22Rv1 (cell line): Measurements from ENCODE around the gene ZNF212.

Experiments used
- H3K27ac ChIP-seq: fragments of 450-650 bp; 2 replicates; pipeline ENCODE4 v1.5.1; 2017
- ZFX ChIP-seq: fragments of 450-650 bp; IDR thresholded peaks from 2 replicates; pipeline ENCODE4 v1.6.1; 2017; ENCODE audit warnings: antibody characterized with exemption, borderline replicate concordance
- TF ChIP-seq, protein P1 (sequence below): fragments of 450-650 bp; IDR thresholded peaks from 2 replicates; pipeline ENCODE4 v1.5.1; 2017; ENCODE audit warnings: mild to moderate bottlenecking

The ZNF212 gene

DNA sequence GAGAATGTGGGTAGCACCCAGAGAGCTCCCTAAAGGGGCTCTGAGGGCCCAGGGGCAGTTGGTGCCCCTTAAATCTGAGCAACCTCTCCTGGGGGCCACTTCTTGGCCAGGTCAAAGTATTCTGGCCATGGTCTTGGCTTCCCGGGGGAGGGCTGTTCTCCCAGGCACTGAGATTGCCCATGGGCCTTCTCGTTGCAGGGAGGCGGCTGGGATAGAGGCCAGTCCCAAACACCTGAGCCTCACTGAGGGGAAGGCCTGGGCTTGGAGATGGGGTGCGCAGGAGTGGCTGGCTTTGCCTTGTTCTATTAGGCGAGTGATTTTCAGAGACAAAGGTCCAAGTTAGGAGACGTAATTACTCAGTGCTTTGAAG lies 56.0 kb downstream of the ZNF212 start:
- no peak overlapping the region for H3K27ac ChIP-seq
- TF ChIP-seq, protein P1, sequence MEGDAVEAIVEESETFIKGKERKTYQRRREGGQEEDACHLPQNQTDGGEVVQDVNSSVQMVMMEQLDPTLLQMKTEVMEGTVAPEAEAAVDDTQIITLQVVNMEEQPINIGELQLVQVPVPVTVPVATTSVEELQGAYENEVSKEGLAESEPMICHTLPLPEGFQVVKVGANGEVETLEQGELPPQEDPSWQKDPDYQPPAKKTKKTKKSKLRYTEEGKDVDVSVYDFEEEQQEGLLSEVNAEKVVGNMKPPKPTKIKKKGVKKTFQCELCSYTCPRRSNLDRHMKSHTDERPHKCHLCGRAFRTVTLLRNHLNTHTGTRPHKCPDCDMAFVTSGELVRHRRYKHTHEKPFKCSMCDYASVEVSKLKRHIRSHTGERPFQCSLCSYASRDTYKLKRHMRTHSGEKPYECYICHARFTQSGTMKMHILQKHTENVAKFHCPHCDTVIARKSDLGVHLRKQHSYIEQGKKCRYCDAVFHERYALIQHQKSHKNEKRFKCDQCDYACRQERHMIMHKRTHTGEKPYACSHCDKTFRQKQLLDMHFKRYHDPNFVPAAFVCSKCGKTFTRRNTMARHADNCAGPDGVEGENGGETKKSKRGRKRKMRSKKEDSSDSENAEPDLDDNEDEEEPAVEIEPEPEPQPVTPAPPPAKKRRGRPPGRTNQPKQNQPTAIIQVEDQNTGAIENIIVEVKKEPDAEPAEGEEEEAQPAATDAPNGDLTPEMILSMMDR: no peak
- TF ChIP-seq ZFX: no peak

DNA sequence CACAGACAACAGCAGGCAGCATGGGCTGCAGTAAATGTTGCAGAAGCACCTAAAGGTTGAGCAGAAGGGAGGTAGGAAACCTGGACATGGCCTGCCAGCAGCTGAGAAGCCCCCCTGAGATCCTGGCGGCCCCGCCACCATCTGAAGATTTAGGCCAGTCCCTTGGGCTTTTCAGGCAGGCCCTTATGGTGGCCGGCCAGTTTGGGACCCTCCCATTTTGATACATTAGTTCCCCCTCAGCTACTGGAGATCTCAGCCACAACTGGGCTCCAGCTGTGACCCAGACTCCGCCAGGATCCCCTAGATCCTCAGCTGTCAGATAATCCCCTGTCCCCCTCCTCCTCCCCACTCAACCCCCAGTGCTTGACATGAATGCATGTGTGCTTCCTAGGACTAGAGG lies 56.9 kb downstream of the ZNF212 start:
- H3K27ac ChIP-seq: no peak overlapping the region
- TF ChIP-seq ZFX: no peak
- TF ChIP-seq, protein P1: no peak

DNA sequence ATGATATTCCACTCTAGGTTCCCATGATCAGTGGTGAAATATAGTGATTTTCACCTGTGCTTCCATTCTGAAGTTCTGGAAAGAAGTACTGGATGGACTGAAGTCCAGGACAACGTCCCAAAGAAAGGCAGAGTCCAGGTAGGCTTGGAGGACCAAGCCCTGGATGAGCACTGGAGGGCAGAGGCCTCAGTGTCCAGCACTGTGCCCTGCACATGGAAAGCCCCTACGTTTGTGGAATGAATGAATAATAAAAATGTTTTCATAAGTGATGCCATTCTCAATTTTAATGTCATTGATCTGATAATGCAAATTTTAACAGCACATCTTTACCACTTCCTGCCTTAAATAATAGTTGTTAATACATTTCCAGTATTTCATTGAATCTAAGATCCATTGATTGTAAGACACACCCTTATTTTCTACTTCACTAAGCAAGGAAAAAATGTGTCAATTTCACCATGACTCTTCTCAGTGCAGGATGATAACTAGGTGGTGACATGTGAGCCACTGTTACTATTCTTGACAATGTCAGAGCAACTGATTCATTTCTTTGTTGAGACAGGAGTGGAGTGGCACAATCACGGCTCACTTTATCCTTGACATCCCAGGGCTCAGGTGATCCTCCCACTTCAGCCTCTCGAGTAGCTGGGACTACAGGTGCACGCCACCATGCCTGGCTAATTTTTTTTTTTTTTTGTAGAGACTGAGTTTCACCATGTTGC lies 57.7 kb downstream of the ZNF212 start:
- H3K27ac ChIP-seq: no peak overlapping the region
- TF ChIP-seq ZFX: no peak
- TF ChIP-seq, protein P1: no peak

DNA sequence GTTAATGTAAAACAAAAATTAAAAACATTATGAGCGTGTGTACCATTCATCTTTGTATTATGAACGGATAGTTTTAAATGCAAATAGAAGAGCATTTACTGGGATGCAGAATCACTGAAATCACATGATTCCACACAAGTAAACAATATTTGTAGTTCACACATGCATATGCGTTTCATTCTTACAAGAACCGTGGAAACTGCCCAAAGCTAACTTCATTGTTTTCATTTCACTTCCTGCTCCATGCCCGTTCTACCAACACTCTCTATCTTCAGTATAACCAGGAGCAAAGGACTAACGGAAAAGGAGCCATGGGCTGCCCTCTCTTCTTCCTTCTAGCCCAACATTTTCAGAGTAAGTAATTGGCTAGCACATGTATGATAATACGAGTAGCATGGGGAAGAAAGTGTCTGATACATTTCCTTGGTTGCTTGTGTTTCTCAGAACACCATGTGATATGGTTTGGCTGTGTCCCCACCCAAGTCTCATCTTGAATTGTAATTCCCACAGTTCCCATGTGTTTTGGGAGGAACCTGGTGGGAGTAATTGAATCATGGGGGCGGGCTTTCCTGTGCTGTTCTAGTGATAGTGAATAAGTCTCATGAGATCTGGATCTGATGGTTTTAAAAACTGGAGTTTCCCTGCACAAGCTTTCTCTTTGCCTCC lies 61.3 kb downstream of the ZNF212 start:
- no peak for TF ChIP-seq ZFX
- TF ChIP-seq, protein P1: no peak
- H3K27ac ChIP-seq: no peak overlapping the region

DNA sequence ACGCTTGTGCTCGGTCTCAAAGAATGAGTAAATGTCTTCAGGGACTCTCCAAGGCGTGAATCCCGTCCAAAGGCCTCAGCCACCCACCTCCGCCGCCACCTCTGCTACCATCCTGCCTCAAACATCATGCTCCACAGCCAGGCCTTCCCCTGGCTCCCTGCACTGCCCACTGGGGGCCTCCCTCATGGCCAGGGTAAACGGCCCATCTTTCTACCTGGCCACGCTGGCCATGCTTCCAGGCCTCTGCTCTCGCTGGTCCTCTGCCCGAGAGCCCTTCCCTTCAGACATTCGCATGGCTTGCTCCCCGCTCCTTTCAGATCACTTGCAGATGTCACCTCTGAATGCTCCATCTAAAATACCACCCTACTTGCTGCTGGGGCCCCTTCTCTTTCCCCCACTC lies 62.8 kb downstream of the ZNF212 start:
- TF ChIP-seq ZFX: no peak
- TF ChIP-seq, protein P1: no peak
- no peak overlapping the region for H3K27ac ChIP-seq

DNA sequence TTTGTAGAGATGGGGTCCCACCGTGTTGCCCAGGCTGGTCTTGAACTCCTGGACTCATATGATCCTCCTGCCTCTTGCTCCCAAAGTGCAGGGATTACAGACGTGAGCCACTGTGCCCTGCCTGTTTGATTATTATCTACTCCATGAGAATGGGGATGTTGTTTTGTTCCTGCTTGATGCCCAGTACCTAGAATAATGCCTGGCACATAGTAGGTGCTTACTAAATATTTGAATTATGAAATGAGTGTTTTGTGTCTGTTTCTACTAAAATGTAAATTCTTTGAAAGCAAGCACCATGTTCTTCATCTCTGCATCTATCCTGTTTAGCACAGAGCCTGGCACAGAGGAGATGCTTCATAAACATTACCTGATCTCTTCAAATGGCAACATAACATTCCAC lies 63.4 kb downstream of the ZNF212 start:
- TF ChIP-seq, protein P1: no peak
- TF ChIP-seq ZFX: no peak
- no peak overlapping the region for H3K27ac ChIP-seq

DNA sequence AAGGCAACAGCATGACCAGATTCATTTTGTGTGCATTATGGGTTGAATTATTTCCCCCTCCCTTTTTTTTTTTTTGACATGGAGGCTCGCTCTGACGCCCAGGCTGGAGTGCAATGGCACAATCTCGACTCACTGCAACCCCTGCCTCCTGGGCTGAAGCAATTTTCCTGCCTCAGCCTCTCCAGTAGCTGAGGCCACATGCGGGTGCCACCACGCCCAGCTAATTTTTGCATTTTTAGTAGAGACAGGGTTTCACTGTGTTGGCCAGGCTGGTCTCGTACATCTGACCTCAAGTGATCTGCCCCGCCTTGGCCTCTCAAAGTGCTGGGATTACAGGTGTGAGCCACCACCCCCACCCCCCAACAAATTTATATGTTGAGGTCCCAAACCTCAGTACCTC lies 64.6 kb downstream of the ZNF212 start:
- H3K27ac ChIP-seq: no peak overlapping the region
- no peak for TF ChIP-seq ZFX
- TF ChIP-seq, protein P1: no peak
